B cell (primary cell): ENCODE data around the gene RAP1GDS1. TPM values are rescaled to one million over a fixed set of nuclear protein-coding genes. Genes with fewer than 3 reads are reported as not detected.

Experiments
- ATAC-seq: fragments of 200-7000 bp; cut with Tn5 transposase; one replicate; pipeline ENCODE4 v1.10.0; 2021; ENCODE audit warnings: low read depth, mild to moderate bottlenecking, moderate number of reproducible peaks, moderate library complexity
- CTCF ChIA-PET: fragments of 350-600 bp; sonication (Branson Sonifier 250); formaldehyde crosslinking; loops from one replicate; lab custom pipeline; 2021; ENCODE audit warnings: antibody characterized with exemption, inconsistent platforms; lab: Charles Lee
- POLR2A ChIA-PET: fragments of 350-600 bp; sonication (Branson Sonifier 250); formaldehyde crosslinking; loops from one replicate; lab custom pipeline; 2021; ENCODE audit warnings: antibody characterized with exemption; lab: Charles Lee
- DNase-seq: peaks from one replicate; pipeline ENCODE4 v3.0.0; 2013
- H2AFZ ChIP-seq: 2 replicates; pipeline ENCODE4 v1.6.1; 2012; ENCODE audit warnings: mild to moderate bottlenecking, low read depth, low read length; ENCODE audit not compliant: insufficient read depth, poor library complexity, severe bottlenecking
- H3K27ac ChIP-seq, 2 donors: 1 replicate in 1 of 2; 2 replicates in 1 of 2; pipeline ENCODE4 v1.5.1; 2012 to 2013; ENCODE audit warnings: low read length in 2 of 2, mild to moderate bottlenecking in 2 of 2, moderate library complexity in 1 of 2
- H3K27me3 ChIP-seq, 4 experiments: fragments of 200-600 bp in 1 of 4; sonication (generic) in 1 of 4; replicated peaks in 1 of 4; 1 replicate in 2 of 4; 2 replicates in 2 of 4; pipeline versions ENCODE4 v1.6.1 to v1.7.0; 2013 to 2016; ENCODE audit warnings: low read length in 3 of 4, mild to moderate bottlenecking in 2 of 4, mixed read lengths in 1 of 4, moderate library complexity in 1 of 4; ENCODE audit not compliant: insufficient read depth in 4 of 4, control insufficient read depth in 3 of 4; ENCODE audit errors: control extremely low read depth in 1 of 4
- H3K36me3 ChIP-seq, 2 experiments: replicated peaks in 1 of 2; 1 replicate in 1 of 2; 2 replicates in 1 of 2; pipeline versions ENCODE4 v1.6.1 to v1.7.1; 2013; ENCODE audit warnings: low read length in 1 of 2; ENCODE audit not compliant: insufficient read depth in 2 of 2, control insufficient read depth in 1 of 2; ENCODE audit errors: control extremely low read depth in 1 of 2, extremely low read depth in 1 of 2
- H3K4me1 ChIP-seq, 2 donors: fragments of 200-600 bp in 1 of 2; sonication (generic) in 1 of 2; 1 replicate in 1 of 2; 2 replicates in 1 of 2; pipeline versions ENCODE4 v1.5.1 to v1.6.1; 2013 to 2017; ENCODE audit warnings: low read length in 2 of 2; ENCODE audit not compliant: control insufficient read depth in 2 of 2, insufficient read depth in 2 of 2
- H3K4me2 ChIP-seq: replicated peaks from 2 replicates; pipeline ENCODE3; 2012; ENCODE audit warnings: mild to moderate bottlenecking, low read depth, low read length; ENCODE audit not compliant: poor library complexity, severe bottlenecking
- H3K4me3 ChIP-seq, 5 experiments: fragments of 200-600 bp in 1 of 5; sonication (generic) in 1 of 5; 1 replicate in 3 of 5; 2 replicates in 2 of 5; pipeline versions ENCODE4 v1.5.1 to v1.7.0; 2011 to 2016; ENCODE audit warnings: low read length in 4 of 5, mild to moderate bottlenecking in 4 of 5, low read depth in 2 of 5, control low read depth in 1 of 5, moderate library complexity in 1 of 5; ENCODE audit not compliant: insufficient read depth in 1 of 5; ENCODE audit errors: control extremely low read depth in 1 of 5, extremely low read depth in 1 of 5
- H3K79me2 ChIP-seq: fragments of 200-600 bp; sonication (generic); one replicate; pipeline ENCODE4 v1.6.0; 2016; ENCODE audit warnings: low read length; ENCODE audit not compliant: control insufficient read depth, insufficient read depth
- H3K9ac ChIP-seq: fragments of 200-600 bp; sonication (generic); 2 replicates; pipeline ENCODE4 v1.6.1; 2017; ENCODE audit warnings: mild to moderate bottlenecking, low read length, moderate library complexity
- H3K9me3 ChIP-seq, 3 donors: one replicate each; pipeline versions ENCODE4 v1.6.1 to v1.7.1; 2013; ENCODE audit warnings: low read length in 2 of 3; ENCODE audit not compliant: control insufficient read depth in 2 of 3, insufficient read depth in 1 of 3; ENCODE audit errors: control extremely low read depth in 1 of 3
- H4K20me1 ChIP-seq: 2 replicates; pipeline ENCODE4 v1.6.0; 2012; ENCODE audit warnings: mild to moderate bottlenecking, low read length; ENCODE audit not compliant: insufficient read depth, control insufficient read depth, poor library complexity, severe bottlenecking
- H3K27ac Mint-ChIP-seq: one replicate; pipeline ENCODE4 v1.8.0; 2021; ENCODE audit warnings: mixed read lengths
- H3K27me3 Mint-ChIP-seq: one replicate; pipeline ENCODE4 v1.8.0; 2021; ENCODE audit warnings: mixed read lengths
- H3K4me1 Mint-ChIP-seq: one replicate; pipeline ENCODE4 v1.8.0; 2021; ENCODE audit warnings: mixed read lengths
- H3K4me3 Mint-ChIP-seq: one replicate; pipeline ENCODE4 v1.8.0; 2021; ENCODE audit warnings: mixed read lengths
- H3K9me3 Mint-ChIP-seq: one replicate; pipeline ENCODE4 v1.8.0; 2022; ENCODE audit warnings: mixed read lengths; ENCODE audit not compliant: insufficient read depth
- CTCF ChIP-seq: fragments of 200-600 bp; IDR thresholded peaks from one replicate; pipeline ENCODE4 v1.8.0; 2022; ENCODE audit warnings: antibody characterized with exemption, mild to moderate bottlenecking
- EZH2 ChIP-seq: IDR thresholded peaks from 2 replicates; pipeline ENCODE4 v1.6.1; 2012; ENCODE audit warnings: borderline replicate concordance, low read depth, mild to moderate bottlenecking, moderate library complexity, low read length; ENCODE audit not compliant: insufficient read depth, poor library complexity, severe bottlenecking
- WGBS: methylation state at CpG from one replicate; pipeline ENCODE4 v1.1.5; 2013; ENCODE audit warnings: missing lambda C conversion rate; ENCODE audit not compliant: insufficient coverage; 5-methylcytosine and 5-hydroxymethylcytosine counted together
- intact Hi-C: fragments of 100-400 bp; cut with micrococcal nuclease; formaldehyde crosslinking; loops from one replicate; pipeline ENCODE4 v1.10.0; 2022
- polyA plus RNA-seq: library from polyadenylated mRNA; depleted of rRNA; stranded (reverse); fragments of >200 nt; gene quantifications from 2 replicates; pipeline ENCODE4 v1.2.3, GENCODE V29; 2012
- total RNA-seq, 2 donors: library from RNA; stranded (reverse); fragments of 120-200 nt in 1 of 2; gene quantifications; 1 replicate in 1 of 2; 2 replicates in 1 of 2; pipeline versions ENCODE4 v1.2.3 to v1.2.4, GENCODE V29; 2013 to 2022

RAP1GDS1 gene
- total and polyA plus RNA-seq, 2 donors (not counting 1 experiment from before 2014, with no cell fraction given) = 23.6 to 66.3 TPM

DNA sequence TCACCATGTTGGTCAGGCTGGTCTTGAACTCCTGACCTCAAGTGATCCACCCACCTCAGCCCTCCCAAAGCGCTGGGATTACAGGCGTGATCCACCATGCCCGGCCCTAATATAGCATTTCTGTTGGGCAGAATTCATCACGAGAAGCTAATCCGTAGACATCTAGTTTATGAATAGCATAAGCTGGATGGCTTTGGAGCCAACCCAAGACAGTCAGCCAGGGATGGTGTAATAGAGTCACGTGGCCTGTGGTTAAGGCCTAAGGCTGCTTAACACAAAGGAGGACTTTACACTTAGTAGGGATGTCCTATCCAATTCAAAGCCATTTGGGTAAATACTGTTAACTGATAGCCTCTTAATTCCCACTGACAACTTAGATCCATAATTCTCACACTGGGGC is 173.6 kb downstream of the RAP1GDS1 start:
- POLR2A ChIA-PET = no interaction called here

GRCh38 chr4:98444371-98444770 is 183.2 kb downstream of the RAP1GDS1 start:
- Mint-ChIP-seq H3K4me3 (no peak overlapping the region), H3K27me3 (no peaks in the 10 kb centered on the region), H3K9me3 (no peaks in the 10 kb centered on the region), H3K4me1 (peaks cover 39% of the 10 kb centered on the region), H3K27ac (no peak overlapping the region)
- H4K20me1 ChIP-seq = no peaks in the 10 kb centered on the region
- H3K79me2 ChIP-seq = no peaks in the 10 kb centered on the region
- H2AFZ ChIP-seq = no peak overlapping the region
- H3K36me3 ChIP-seq = peaks cover 11 to 20% of the 10 kb centered on the region in 2 experiments
- peaks cover 33 to 40% of the 10 kb centered on the region in 2 donors for H3K4me1 ChIP-seq
- ChIA-PET POLR2A (no interaction called here), CTCF (interaction anchor here (0.6 to 4.0 kb wide), 3 partner anchors 22 to 480 kb away, joined by 3 to 13 read pairs (median 3); no protein-coding TSS in a partner anchor)
- no peak overlapping the region for H3K4me2 ChIP-seq
- DNase-seq (no peak), ATAC-seq (no peak)
- no peak overlapping the region for H3K9ac ChIP-seq
- no peaks in the 10 kb centered on the region for H3K9me3 ChIP-seq
- no peaks in the 10 kb centered on the region for H3K27me3 ChIP-seq
- no peak overlapping the region for H3K27ac ChIP-seq
- no peak overlapping the region for H3K4me3 ChIP-seq
- TF ChIP-seq CTCF (no peak), EZH2 (no peak)
- intact Hi-C loops = loop anchor here (10.0 kb wide), 1 partner anchor 210 kb away; the partner anchor contains the start of gene TSPAN5

More for the DNA sequence above, 173.6 kb downstream of the RAP1GDS1 start:
- WGBS = 100% methylated on average over 2 of the region's 6 CpGs
- Mint-ChIP-seq H3K4me1 (peaks cover 4% of the 10 kb centered on the region), H3K4me3 (no peak overlapping the region), H3K27ac (no peak overlapping the region), H3K27me3 (no peaks in the 10 kb centered on the region), H3K9me3 (no peaks in the 10 kb centered on the region)
- Histone ChIP-seq H3K9ac (no peak overlapping the region), H3K27me3 (no peaks in the 10 kb centered on the region), H3K36me3 (peaks cover 11 to 14% of the 10 kb centered on the region in 2 experiments), H3K4me3 (no peak overlapping the region), H4K20me1 (no peaks in the 10 kb centered on the region), H3K4me2 (no peak overlapping the region), H3K9me3 (no peaks in the 10 kb centered on the region), H3K4me1 (no peaks in the 10 kb centered on the region), H2AFZ (no peak overlapping the region), H3K79me2 (no peaks in the 10 kb centered on the region), H3K27ac (no peak overlapping the region)
- no peak for TF ChIP-seq EZH2
- no peak for TF ChIP-seq CTCF
- CTCF ChIA-PET = no interaction called here
- intact Hi-C loops = no loop called here
- DNase-seq (no peak), ATAC-seq (no peak)
